Measurements from ENCODE around the gene PDE4B.

The PDE4B gene

DNA sequence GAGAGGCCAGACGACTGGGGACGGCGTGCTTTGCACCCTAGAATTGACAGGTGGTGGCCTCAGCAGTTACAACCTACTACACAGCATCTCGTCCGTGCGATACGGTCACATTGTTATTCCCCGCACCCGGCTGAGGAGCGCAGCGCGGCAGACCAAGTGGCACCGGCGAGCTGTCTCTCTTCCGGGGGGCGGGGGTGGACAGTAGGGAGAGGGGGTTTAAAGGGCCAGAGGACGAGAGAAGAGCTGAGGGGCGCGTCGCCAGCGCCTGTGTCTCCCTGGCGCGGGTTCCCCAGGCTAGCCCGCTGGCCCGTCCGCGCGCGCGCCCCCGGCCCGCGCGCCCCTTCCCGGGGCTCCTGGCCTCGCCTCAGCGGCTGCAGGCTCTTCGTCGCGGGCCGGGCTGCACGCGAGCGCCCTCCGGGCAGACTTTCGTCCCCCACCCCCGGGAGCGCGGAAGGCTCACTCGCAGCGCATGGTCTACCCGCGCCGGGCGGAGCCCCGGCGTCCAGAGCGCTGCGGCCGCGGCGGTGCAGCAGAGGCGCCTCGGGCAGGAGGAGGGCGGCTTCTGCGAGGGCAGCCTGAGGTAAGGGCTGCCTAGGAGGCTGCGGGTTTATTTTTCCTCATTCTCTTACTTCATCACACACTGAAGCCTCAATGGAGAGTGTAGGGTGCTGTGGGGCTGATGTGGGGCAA is at the start of gene PDE4B:
TSS of gene PDE4B (plus strand) at position 227 of the 690 bp plus-strand sequence.
- peak; percentile 61 for DNase-seq (ENCODE audit: low spot score)
- no peak for FAIRE-seq

DNA sequence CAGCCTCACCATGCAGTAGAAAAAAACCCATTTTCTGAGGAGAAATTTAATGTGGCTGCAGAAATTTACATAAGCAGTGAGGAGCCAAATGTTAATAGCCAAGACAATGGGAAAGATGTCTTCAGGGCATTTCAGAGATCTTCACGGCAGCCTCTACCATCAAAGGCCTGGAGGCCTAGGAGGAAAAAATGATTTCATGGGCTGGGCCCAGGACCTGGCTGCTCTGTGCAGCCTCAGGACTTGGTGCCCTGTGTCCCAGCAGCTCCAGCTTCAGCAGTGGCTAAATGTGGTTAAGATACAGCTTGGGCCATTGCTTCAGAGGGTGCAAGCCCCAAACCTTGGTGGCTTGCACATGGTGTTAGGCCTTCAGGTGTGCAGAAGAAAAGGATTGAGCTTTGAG is 48.0 kb upstream of the PDE4B start:
- FAIRE-seq (no peak), DNase-seq (ENCODE audit: low spot score) (no peak)

DNA sequence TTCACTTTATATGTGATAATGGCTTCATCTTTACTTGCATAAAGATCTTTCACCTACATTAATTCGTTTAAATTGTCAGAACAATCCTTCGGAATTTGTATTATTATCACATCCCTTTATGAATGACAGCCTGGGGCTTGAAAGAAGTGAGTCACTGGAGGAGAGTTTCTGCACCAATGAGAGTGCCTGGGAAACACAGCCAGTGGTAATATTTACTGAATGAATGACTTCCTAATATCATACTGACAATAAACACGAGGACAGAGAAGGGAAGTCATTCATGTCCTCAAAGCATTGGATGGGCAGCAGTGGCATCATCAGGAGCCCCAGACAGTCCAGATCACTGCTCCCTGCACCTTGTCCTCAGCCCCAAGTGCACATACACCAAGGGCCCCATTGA is 40.7 kb upstream of the PDE4B start:
- no peak for FAIRE-seq
- DNase-seq (ENCODE audit: low spot score), result no peak

DNA sequence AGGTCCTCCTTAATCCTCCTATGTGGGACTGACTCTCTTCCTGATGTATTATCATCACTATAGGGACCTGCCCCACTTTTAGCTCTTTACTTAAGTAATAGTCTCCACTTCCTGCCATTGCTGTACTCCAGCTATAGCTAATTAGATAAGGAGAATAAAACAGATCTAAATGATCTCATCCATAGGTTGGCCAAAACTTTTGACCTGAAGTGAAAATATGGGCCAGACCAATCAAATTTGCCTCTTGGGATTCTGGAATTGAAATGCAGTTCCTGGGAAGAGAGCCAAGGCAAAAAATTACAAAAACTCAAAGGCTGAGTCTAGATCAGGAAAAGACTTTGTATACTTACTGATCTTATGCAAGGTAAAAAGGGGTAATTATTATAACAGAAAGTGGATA is 36.1 kb upstream of the PDE4B start:
- FAIRE-seq (no peak), DNase-seq (ENCODE audit: low spot score) (no peak)

DNA sequence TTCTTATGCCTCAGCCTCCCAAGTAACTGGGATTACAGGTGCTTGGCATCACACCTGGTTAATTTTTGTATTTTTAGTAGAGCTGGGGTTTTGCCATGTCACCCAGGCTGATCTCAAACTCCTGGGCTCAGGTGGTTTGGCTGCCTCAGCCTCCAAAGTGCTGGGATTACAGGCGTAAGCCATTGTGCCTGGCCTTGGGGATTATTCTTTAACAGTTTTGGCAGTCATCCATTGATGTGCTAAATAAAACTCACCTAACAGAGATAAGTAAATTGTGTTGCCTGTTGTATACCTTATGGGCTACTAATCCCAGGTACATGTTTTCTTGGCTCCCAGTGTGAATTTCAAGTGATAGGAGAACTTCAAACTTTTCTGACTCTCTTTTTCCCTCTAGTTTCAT is 35.2 kb upstream of the PDE4B start:
- DNase-seq (ENCODE audit: low spot score) (no peak), FAIRE-seq (no peak)

DNA sequence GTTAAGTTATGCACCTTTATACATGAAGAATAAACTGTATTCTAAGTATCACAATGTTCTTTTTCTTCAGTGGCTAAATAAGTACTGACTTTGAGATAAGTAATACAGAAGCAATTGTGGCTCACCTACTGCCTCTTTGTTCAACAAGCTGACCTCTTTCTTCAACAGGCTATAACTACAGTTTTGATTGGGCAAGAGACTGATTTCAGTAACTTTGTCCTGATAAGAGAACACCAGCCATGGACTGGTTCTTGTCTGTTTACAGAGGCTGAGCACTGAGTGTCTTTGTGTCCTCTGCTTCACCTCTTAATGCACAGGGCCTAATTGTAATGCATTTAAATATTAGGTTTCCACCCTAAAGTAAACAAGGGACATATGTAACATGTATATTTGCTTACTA is 34.6 kb upstream of the PDE4B start:
- FAIRE-seq, result no peak
- no peak for DNase-seq (ENCODE audit: low spot score)

DNA sequence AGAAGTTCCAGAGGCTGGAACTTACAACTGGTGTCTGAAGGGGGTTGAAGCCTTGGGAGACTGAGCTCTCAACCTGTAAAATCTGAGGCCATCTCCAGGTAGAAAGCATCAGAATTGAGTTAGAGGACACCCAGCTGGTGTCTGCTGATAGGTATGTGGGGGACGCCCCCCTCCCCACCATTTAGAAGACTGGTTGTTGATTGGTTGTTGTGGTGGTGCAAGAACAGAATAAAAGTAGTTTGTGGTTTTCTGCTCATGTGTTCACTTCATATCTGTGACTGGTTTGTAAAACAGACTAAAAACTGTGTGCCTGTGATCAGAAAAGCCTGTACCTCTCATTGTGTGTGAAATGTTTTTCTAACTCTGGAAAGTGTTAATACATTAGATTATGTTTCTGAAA is 33.2 kb upstream of the PDE4B start:
- FAIRE-seq (no peak), DNase-seq (ENCODE audit: low spot score) (no peak)

DNA sequence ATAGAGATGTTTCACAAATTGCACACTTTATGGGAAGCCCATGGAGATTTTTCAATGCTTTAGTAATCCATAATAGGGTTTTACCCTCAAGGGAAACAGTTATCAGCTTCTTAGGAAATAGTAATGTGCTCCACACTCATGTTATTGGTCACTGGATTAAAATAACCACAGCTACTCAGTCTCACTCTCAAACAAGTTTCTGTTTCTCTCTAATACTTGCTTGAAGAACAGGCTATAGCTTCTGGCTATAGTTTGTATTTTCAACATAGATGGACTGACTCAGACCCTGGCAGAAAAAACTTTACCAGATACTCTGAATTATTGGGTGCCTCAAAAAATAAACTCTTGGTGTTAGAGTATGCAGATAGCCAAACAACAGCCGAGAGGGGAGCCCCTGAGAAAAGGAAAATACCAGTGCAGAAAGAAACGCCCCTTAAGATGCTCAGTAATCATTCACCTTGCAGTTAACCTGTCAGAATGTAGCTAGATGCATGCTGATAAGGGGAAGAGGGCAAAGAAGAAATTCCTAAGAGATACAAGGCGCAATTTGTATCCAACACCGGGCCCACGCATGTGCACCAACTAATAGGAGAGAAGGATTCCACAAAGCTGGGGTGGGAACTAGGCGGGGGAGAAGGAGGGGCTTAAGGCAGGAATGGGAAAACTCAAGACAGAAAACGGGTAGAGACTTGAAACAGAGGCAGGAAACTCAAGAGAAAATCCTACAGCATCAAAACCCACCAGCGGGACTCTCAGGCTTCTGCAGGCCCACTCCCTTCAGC is 30.4 kb upstream of the PDE4B start:
- FAIRE-seq (no peak), DNase-seq (ENCODE audit: low spot score) (no peak)

DNA sequence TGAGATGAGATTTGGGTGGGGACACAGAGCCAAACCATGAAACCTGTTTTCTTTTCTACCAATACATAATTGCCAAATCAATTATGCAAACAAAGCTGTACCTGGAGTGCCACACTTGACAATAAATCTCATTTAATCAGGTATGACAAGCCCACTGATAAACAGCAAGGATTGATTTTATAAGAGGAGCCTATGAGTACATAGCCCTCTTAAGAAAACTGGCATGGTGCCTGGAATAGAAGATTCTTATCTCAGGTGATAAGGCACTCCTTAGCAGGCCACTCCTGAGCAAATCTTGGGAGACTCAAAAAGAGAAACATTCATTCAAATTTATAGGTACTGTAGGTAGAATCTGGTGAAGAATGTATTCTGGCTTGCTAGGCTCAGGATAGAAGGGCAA is 28.6 kb upstream of the PDE4B start:
- FAIRE-seq, result no peak
- no peak for DNase-seq (ENCODE audit: low spot score)

DNA sequence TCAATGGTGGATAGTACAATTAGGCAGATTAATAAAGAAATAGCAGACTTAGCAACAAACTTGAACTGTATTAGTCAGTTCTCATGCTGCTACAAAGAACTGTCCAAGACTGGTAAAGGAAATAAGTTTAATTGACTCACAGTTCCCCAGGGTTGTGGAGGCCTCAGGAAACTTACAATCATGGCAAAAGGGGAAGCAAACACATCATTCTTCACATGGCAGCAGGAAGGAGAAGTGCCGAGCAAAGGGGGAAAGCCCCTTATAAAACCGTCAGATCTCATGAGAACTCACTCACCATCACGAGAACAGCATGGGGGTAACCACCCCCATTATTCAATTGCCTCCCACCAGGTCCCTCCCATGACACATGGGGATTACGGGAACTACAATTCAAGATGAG is 27.1 kb upstream of the PDE4B start:
- DNase-seq (ENCODE audit: low spot score) (no peak), FAIRE-seq (no peak)

DNA sequence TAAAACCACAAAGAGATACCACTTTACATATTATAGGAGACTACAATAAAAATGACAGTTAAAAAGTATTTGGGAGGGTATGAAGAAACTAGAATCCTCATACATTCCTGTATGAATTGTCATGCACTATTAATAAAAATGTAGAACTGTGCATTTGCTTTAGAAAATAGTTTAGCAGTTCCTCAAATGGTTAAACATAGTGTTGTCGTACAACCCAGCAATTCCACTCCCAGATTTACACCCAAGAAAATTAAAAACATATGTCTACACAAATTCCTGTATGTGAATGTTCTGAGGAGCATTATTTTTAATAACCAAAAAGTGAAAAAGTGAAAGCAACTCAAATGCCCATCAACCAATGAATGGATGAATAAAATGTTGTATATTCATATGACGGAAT is 23.1 kb upstream of the PDE4B start:
- DNase-seq (ENCODE audit: low spot score) (no peak), FAIRE-seq (no peak)

DNA sequence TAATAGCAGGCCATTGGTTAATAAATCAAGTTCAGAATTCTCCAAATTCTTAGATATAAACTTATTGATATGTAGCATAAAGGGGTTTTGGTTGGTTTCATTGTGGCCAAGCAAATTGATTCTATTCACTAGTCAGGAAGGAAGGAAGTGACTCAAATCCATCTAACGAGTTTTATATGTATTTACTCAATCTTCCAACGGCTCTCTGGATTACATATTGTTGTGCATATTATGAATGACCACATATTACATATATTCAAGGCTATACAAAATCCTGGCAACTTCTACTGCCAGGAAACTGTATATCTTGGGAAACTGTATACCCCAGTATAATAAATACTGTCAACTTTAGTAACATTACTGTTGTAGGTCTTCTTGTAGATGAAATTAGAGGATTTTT is 20.1 kb upstream of the PDE4B start:
- FAIRE-seq, result no peak
- no peak for DNase-seq (ENCODE audit: low spot score)

DNA sequence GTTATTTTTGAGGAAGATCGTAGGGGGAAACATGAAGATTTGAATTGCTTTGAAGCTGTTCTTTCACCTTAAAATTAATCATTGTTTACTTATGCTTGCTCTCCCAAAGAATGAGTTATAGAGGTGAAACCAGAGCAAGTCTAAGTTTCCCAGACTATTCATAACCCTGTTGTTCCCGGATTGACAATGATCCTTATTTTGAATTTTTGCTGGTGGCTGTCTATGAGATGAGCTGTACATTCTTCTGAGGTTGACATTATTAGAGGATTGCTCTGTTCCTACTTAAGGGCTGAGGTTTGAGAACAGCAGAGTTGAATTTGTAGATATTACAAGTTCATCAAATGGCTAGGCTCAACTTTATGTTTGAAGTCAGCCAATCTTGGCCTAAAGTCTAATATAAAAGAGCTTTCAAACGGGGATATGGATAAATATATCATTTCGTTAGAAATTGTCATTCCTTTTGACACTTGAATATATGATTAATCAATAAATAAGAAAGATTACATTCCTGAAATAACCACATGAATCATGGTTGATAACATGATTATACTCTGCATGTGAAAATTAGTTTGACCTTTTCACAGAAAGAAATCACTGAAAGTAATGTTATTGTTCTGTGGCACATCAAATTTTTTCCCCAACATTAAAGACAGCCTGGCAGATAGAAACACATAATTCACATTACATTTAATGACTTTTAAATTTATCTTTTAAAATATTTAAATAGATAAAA is 19.1 kb upstream of the PDE4B start:
- no peak for DNase-seq (ENCODE audit: low spot score)
- no peak for FAIRE-seq

DNA sequence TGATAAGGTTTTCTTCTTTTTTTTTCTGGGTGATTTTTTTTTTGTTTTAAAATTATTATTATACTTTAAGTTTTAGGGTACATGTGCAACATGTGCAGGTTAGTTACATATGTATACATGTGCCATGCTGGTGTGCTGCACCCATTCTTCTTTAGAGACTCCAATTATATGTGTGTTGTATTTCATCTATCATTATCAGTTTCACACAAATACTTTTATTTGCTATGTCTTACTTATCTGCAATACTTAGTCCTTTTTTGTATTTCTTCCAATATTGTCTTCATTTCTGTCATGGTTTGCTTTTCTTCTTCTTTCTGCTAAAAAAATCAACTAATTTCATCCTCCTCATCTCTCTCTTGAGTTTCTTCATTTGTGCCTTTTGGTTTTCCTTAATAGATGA is 3.9 kb upstream of the PDE4B start:
- DNase-seq (ENCODE audit: low spot score) (no peak), FAIRE-seq (no peak)

DNA sequence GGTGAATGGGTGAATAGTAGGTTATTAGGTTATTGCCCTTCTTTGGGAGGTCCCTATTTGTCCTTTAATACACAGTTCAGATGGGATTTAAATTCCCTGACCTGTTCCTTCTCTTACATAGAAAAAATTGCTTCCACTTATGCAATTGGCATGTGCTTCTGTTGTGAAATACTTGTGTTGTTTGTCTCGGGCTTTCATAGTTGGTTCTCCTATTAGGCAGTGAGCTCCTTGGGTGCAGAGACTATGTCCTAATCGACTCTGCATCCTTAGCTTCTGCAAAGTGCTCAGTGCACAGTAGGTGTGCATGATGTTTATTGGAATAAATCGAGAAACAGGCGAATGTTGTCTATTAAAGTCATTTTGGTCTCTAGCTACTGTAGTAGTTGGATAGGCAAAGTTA is 1.3 kb upstream of the PDE4B start:
- FAIRE-seq (no peak), DNase-seq (ENCODE audit: low spot score) (no peak)

DNA sequence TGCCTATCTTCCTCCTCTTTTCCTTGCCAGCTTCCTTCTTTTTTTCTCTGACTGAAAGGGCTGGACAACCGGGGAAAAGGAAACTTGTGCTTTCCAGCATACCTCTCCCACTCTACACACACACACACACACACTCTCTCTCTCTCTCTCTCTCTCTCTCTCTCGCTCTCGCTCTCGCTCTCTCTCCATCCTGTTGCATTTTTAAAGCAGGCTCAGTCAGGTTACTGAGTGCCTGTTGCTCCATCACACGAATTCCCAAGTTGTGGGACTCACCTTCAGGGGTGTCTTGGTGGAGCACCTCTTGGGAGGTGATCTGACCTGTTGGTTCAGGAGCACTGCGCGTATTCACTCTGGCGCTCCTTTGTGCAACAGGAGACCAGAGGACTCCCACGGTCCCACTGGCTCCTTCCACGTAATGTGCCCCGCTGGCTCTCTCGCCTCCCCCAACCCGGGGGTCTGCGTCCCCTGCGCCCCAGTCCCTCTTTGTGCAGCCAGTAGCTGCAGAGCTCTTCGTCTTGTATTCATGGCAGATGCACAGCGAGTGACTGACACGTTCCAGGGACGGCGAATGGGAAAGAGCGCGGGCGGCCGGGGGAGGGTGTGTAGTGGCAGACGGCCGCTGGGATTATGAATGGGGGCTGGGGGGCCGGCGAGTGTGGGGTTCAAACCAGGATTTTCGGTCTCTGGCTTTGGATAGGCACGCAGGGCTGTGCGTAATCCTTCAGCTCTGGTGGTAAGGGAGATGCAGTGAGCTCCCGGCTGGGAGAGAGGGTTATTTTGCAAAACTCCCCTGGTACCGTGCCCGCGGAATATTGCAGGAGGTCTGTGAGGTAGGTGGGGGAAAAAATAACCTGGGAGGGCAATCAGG is 660 bp upstream of the PDE4B start:
- DNase-seq (ENCODE audit: low spot score), result no peak
- FAIRE-seq, result no peak

DNA sequence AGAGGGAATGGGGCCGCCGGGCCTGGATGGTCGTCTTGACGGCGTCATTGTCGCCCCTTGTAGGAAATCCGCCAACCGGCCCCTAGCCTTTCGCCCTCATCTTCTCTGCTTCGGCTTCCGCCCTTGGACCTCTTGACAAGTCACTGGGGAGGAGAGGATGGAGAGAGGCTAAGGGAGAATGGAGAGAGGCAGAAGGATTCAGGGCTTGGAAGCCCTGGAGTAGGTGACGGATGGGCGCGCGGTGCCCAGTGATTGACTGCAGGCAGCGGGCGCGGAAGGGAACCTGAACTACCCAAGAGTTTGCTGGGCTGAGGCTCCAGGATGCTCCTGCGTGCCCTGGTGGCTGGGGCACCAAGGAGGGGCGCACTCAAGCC is 651 bp downstream of the PDE4B start:
- DNase-seq (ENCODE audit: low spot score) (peak; percentile 23), FAIRE-seq (no peak)

DNA sequence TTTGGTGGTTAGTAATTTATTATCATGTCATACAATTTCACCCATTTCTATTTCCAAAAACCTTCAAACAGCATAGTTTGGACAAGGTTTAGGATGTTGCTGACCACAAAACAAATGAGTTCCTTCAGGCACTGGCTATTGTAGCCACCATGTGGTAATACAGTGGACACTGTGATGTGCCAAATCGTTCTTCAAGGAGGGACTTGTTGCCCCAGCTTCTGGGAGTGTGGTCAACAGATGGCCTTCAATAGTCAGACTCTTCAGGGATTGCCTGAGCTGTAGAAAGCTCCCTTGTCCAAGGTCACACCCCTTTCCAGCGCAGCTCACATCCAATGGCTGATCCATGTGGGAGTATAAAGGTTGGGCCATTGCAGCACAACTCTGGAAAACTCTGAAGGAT is 2.6 kb downstream of the PDE4B start:
- DNase-seq (ENCODE audit: low spot score) (no peak), FAIRE-seq (no peak)

DNA sequence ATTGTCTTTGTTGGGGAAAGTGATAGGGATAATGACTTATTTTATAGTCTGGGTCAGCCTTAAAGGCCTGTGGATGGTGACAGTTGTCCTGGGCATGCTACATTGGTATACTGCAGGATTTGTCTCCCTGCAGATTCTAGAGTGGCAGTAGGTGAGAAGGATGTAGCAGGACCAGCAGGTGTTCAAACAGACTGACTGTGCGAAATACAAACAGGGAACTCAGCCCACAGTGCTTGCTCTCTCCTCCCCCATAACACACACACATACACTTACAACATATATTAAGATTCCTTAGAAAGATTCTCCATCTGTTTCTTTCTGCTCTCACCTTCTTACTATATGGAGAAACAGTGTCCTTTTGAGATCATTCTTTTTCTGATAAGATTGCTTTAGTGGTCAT is 6.9 kb downstream of the PDE4B start:
- DNase-seq (ENCODE audit: low spot score) (no peak), FAIRE-seq (no peak)

DNA sequence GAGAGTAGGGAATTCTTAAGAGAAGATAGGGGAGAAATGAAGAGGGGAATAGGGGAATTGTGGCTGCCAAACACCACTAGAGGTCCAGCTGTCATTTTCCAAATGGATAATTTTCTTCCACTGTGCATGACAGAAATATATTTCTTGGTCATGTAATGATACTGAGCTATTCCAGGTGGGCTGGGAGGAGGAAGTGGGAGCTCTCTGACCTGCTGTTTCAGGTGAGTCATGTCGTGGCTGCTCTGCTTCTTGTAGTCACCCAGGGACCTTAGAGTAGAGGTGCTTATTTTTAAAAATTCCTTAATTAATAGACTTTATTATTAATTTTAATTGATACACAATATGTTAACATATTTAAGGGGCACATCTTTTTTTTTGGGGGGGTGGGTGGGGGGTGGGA is 11.9 kb downstream of the PDE4B start:
- no peak for FAIRE-seq
- no peak for DNase-seq (ENCODE audit: low spot score)

DNA sequence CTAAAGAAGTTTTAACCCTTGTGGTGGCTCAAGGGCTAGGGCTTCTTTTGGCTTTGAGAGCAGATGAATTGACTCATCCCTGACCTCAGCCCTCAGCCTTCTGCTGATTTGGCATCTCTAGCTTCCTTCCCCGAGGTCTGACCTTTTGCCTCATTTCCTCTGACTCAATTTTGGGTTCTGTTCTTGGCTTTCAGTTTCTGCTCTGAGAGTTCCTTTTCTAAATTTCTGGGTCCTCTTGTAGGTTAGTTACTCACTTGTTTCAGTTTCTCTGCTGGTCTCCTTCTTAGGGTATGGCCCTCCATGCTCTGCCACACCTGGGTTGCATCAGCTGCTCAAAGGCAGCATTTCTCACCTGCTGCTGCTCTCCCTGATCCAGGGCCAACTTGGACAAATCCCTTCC is 19.4 kb downstream of the PDE4B start:
- FAIRE-seq (no peak), DNase-seq (ENCODE audit: low spot score) (peak; percentile 68)

DNA sequence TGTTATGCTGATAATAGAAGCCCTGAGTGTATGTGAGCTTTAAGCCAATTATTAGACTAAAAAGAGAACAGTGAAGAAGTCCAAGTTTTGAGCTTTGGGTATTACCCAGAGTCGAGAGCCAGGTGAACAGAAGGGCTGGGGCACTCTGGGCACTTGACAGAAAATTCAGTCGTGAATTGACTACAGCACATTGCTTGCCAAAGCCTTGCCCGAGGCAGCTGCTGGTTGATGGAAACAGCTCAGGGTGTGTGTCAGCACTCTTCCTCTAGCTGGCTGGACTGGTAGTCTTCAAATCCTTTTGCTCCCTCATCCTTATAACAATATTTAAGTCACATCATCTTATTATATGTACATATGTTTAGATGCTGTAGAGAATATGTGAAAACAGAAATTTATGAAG is 21.3 kb downstream of the PDE4B start:
- DNase-seq (ENCODE audit: low spot score) (no peak), FAIRE-seq (no peak)
